Measurements from ENCODE around the gene OSBPL10. TPM values are rescaled to one million over a fixed set of nuclear protein-coding genes. Genes with fewer than 3 reads are reported as not detected.

The OSBPL10 gene
- total RNA-seq, 1 experiment from 2014 or later: 74.7 TPM

- Mint-ChIP-seq H3K36me3 (ENCODE audit: insufficient read depth, unreplicated experiment) (peaks cover 14% of the 10 kb centered on the region), H3K27ac (ENCODE audit: unreplicated experiment) (no peak overlapping the region), H3K4me1 (ENCODE audit: low read depth, unreplicated experiment) (peaks cover 7% of the 10 kb centered on the region), H3K27me3 (ENCODE audit: unreplicated experiment) (no peaks in the 10 kb centered on the region), H3K9me3 (ENCODE audit: low read depth, unreplicated experiment) (no peaks in the 10 kb centered on the region), H3K4me3 (ENCODE audit: low read depth, unreplicated experiment) (no peak overlapping the region)
- CTCF ChIA-PET: no interaction called here
- intact Hi-C loops (cut with micrococcal nuclease; ENCODE audit: unreplicated experiment): no loop called here
- no peak for DNase-seq
- no TSS peak for BruUV-seq (replicated peaks)
- no peak for TF ChIP-seq CTCF (IDR thresholded peaks at IDR 0.05; ENCODE audit: unreplicated experiment)
Observed at GRCh38 chr3:31667582-31667981, 313.5 kb downstream of the OSBPL10 start.

GRCh38 chr3:31664031-31664430 is 317.0 kb downstream of the OSBPL10 start:
- intact Hi-C loops (cut with micrococcal nuclease; ENCODE audit: unreplicated experiment): no loop called here
- Mint-ChIP-seq H3K9me3 (ENCODE audit: low read depth, unreplicated experiment) (no peaks in the 10 kb centered on the region), H3K27me3 (ENCODE audit: unreplicated experiment) (no peaks in the 10 kb centered on the region), H3K36me3 (ENCODE audit: insufficient read depth, unreplicated experiment) (peaks cover 16% of the 10 kb centered on the region), H3K4me1 (ENCODE audit: low read depth, unreplicated experiment) (no peaks in the 10 kb centered on the region), H3K4me3 (ENCODE audit: low read depth, unreplicated experiment) (no peak overlapping the region), H3K27ac (ENCODE audit: unreplicated experiment) (no peak overlapping the region)
- no TSS peak for BruUV-seq (replicated peaks)
- CTCF ChIA-PET: no interaction called here
- DNase-seq: no peak
- no peak for TF ChIP-seq CTCF (IDR thresholded peaks at IDR 0.05; ENCODE audit: unreplicated experiment)

- BruUV-seq (replicated peaks): no TSS peak
- no peak overlapping the region for H3K27ac Mint-ChIP-seq (ENCODE audit: unreplicated experiment)
Observed at GRCh38 chr3:31661993-31662670, 318.9 kb downstream of the OSBPL10 start.

GRCh38 chr3:31661286-31661685 is 319.8 kb downstream of the OSBPL10 start:
- H3K4me3 Mint-ChIP-seq (ENCODE audit: low read depth, unreplicated experiment): no peak overlapping the region
- H3K9me3 Mint-ChIP-seq (ENCODE audit: low read depth, unreplicated experiment): peaks cover 12% of the 10 kb centered on the region
- DNase-seq: no peak
- BruUV-seq (replicated peaks): no TSS peak
- H3K27ac Mint-ChIP-seq (ENCODE audit: unreplicated experiment): no peak overlapping the region
- peaks cover 32% of the 10 kb centered on the region for H3K36me3 Mint-ChIP-seq (ENCODE audit: insufficient read depth, unreplicated experiment)
- CTCF ChIA-PET: interaction anchor here (0.6 kb wide), 1 partner anchor 113 kb away, joined by 3 read pairs; no protein-coding TSS in a partner anchor
- no peaks in the 10 kb centered on the region for H3K4me1 Mint-ChIP-seq (ENCODE audit: low read depth, unreplicated experiment)
- H3K27me3 Mint-ChIP-seq (ENCODE audit: unreplicated experiment): no peaks in the 10 kb centered on the region
- no peak for TF ChIP-seq CTCF (IDR thresholded peaks at IDR 0.05; ENCODE audit: unreplicated experiment)
- intact Hi-C loops (cut with micrococcal nuclease; ENCODE audit: unreplicated experiment): no loop called here

More at GRCh38 chr3:31661993-31662670, 318.9 kb downstream of the OSBPL10 start:
- Mint-ChIP-seq H3K27me3 (ENCODE audit: unreplicated experiment) (no peaks in the 10 kb centered on the region), H3K4me3 (ENCODE audit: low read depth, unreplicated experiment) (no peak overlapping the region), H3K4me1 (ENCODE audit: low read depth, unreplicated experiment) (no peaks in the 10 kb centered on the region), H3K9me3 (ENCODE audit: low read depth, unreplicated experiment) (peaks cover 8% of the 10 kb centered on the region), H3K36me3 (ENCODE audit: insufficient read depth, unreplicated experiment) (peaks cover 30% of the 10 kb centered on the region)
- no peak for DNase-seq
- TF ChIP-seq CTCF (IDR thresholded peaks at IDR 0.05; ENCODE audit: unreplicated experiment): no peak
- intact Hi-C loops (cut with micrococcal nuclease; ENCODE audit: unreplicated experiment): no loop called here
- CTCF ChIA-PET: no interaction called here
